Muscle layer of duodenum (tissue), 2 donors: ENCODE results near the gene SH3PXD2A.

ENCODE experiments used
- H3K27ac ChIP-seq: one replicate; pipeline ENCODE4 v1.7.0; 2013; ENCODE audit warnings: mild to moderate bottlenecking, low read length
- H3K27me3 ChIP-seq: one replicate; pipeline ENCODE4 v1.7.0; 2013; ENCODE audit warnings: low read depth, mild to moderate bottlenecking, control low read depth, low read length
- H3K36me3 ChIP-seq, 2 donors: one replicate each; pipeline ENCODE4 v1.7.0; 2013; ENCODE audit warnings: low read length in 2 of 2, control low read depth in 1 of 2, mild to moderate bottlenecking in 1 of 2; ENCODE audit not compliant: insufficient read depth in 2 of 2, control insufficient read depth in 1 of 2
- H3K4me1 ChIP-seq, 2 donors: one replicate each; pipeline ENCODE4 v1.7.0; 2013; ENCODE audit warnings: low read length in 2 of 2, mild to moderate bottlenecking in 2 of 2, control low read depth in 1 of 2, moderate library complexity in 1 of 2; ENCODE audit not compliant: insufficient read depth in 2 of 2, control insufficient read depth in 1 of 2
- H3K4me3 ChIP-seq, 2 donors: one replicate each; pipeline ENCODE4 v1.7.0; 2013; ENCODE audit warnings: low read length in 2 of 2, low read depth in 1 of 2, mild to moderate bottlenecking in 1 of 2
- H3K9me3 ChIP-seq, 2 donors: one replicate each; pipeline ENCODE4 v1.7.0; 2013; ENCODE audit warnings: low read length in 2 of 2, control low read depth in 1 of 2, mild to moderate bottlenecking in 1 of 2; ENCODE audit not compliant: control insufficient read depth in 1 of 2
- donor health status: healthy.

Gene SH3PXD2A

DNA sequence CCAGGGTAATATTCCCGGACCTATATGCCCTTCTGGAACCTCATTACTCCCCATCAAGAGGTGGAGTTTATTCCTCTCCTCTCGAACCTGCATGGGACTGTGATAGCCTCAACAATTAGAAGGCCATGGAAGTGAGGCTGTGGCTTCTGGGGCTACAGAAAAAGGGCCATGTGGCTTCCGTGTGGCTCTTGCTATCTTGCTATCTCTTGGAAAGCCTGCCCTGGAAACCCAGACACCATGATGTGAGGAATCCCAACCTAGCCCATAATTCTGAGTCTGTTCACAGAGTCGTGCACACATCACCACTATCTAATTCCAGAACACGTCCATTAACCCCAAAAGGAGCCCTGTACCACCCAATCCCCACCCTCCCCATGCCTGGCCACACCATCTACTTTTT lies 20.8 kb upstream of the SH3PXD2A start:
- Histone ChIP-seq H3K9me3 (no peaks in the 10 kb centered on the region), H3K27ac (no peak overlapping the region), H3K4me3 (no peak overlapping the region), H3K36me3 (peaks cover 24 to 30% of the 10 kb centered on the region in 2 donors), H3K27me3 (no peaks in the 10 kb centered on the region), H3K4me1 (no peaks in the 10 kb centered on the region)

GRCh38 chr10:103874730-103875129 lies 19.4 kb upstream of the SH3PXD2A start:
- no peaks in the 10 kb centered on the region for H3K27me3 ChIP-seq
- no peaks in the 10 kb centered on the region for H3K4me1 ChIP-seq
- peaks cover 11 to 17% of the 10 kb centered on the region in 2 donors for H3K36me3 ChIP-seq
- H3K27ac ChIP-seq: no peak overlapping the region
- H3K4me3 ChIP-seq: no peak overlapping the region
- H3K9me3 ChIP-seq: no peaks in the 10 kb centered on the region

- Histone ChIP-seq H3K27me3 (no peaks in the 10 kb centered on the region), H3K27ac (no peak overlapping the region), H3K4me1 (no peaks in the 10 kb centered on the region), H3K4me3 (no peak overlapping the region), H3K36me3 (no peaks in the 10 kb centered on the region), H3K9me3 (no peaks in the 10 kb centered on the region)
These were observed 17.0 kb upstream of the SH3PXD2A start for GRCh38 chr10:103872137-103872931.

DNA sequence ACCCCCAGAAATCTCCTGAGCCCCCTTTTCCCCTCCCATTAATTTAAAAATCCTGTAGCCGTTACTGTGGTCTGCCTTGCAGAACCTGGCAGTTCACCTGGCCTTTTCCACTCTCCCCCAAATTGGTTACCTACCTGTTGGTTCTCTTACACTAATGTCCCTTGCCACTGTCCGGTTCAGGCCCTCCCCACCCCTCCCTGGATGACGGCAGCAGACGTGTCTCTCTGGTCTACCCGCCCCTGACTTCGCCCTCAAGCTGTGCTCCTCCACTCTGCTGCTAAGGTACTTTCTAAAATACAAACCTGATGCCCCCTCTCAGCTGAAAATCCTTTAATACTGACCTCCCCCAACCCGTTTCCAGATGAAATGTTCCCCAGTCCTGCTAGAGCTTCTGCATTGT lies 15.6 kb upstream of the SH3PXD2A start:
- Histone ChIP-seq H3K4me1 (no peaks in the 10 kb centered on the region), H3K27ac (no peak overlapping the region), H3K4me3 (no peak overlapping the region), H3K36me3 (no peaks in the 10 kb centered on the region), H3K27me3 (no peaks in the 10 kb centered on the region), H3K9me3 (peaks cover 0 to 3% of the 10 kb centered on the region in 2 donors)

- H3K4me3 ChIP-seq: no peak overlapping the region
- H3K27ac ChIP-seq: no peak overlapping the region
- peaks cover 0 to 4% of the 10 kb centered on the region in 2 donors for H3K9me3 ChIP-seq
- no peaks in the 10 kb centered on the region for H3K36me3 ChIP-seq
- H3K4me1 ChIP-seq: no peaks in the 10 kb centered on the region
- no peaks in the 10 kb centered on the region for H3K27me3 ChIP-seq
These were observed 15.1 kb upstream of the SH3PXD2A start for GRCh38 chr10:103870516-103870915.

GRCh38 chr10:103869336-103869735 lies 14.0 kb upstream of the SH3PXD2A start:
- Histone ChIP-seq H3K4me1 (no peaks in the 10 kb centered on the region), H3K27me3 (no peaks in the 10 kb centered on the region), H3K36me3 (no peaks in the 10 kb centered on the region), H3K27ac (no peak overlapping the region), H3K9me3 (peaks cover 0 to 4% of the 10 kb centered on the region in 2 donors), H3K4me3 (no peak overlapping the region)

DNA sequence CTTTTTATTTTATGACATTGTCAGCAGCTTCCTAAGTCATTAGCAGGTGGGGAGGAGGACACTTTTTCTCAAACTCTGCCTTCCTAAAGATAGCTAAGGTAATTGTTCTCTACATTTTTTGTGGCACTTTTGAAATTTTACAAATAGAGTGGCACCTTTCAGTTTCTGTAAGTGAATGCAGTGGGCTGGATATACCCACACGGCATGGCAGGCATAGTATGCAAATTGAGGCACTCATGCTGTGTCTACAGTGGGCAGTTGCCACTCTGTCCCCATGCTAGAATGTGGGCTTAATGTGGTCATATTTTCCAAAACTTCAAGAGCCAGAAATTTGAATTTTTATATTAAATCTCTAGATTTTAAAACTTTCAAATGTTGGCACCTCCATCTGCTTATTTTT lies 12.8 kb upstream of the SH3PXD2A start:
- Histone ChIP-seq H3K9me3 (peaks cover 0 to 4% of the 10 kb centered on the region in 2 donors), H3K27ac (no peak overlapping the region), H3K36me3 (no peaks in the 10 kb centered on the region), H3K4me3 (no peak overlapping the region), H3K4me1 (no peaks in the 10 kb centered on the region), H3K27me3 (no peaks in the 10 kb centered on the region)

- no peaks in the 10 kb centered on the region for H3K27me3 ChIP-seq
- no peak overlapping the region for H3K27ac ChIP-seq
- peaks cover 0 to 4% of the 10 kb centered on the region in 2 donors for H3K9me3 ChIP-seq
- H3K36me3 ChIP-seq: no peaks in the 10 kb centered on the region
- H3K4me3 ChIP-seq: no peak overlapping the region
- no peaks in the 10 kb centered on the region for H3K4me1 ChIP-seq
These were observed 6.1 kb upstream of the SH3PXD2A start for GRCh38 chr10:103861505-103861904.

GRCh38 chr10:103859161-103860086 lies 4.0 kb upstream of the SH3PXD2A start:
- H3K27me3 ChIP-seq: no peaks in the 10 kb centered on the region
- no peaks in the 10 kb centered on the region for H3K9me3 ChIP-seq
- H3K4me1 ChIP-seq: no peaks in the 10 kb centered on the region
- no peak overlapping the region for H3K27ac ChIP-seq
- H3K4me3 ChIP-seq: no peak overlapping the region
- H3K36me3 ChIP-seq: no peaks in the 10 kb centered on the region

DNA sequence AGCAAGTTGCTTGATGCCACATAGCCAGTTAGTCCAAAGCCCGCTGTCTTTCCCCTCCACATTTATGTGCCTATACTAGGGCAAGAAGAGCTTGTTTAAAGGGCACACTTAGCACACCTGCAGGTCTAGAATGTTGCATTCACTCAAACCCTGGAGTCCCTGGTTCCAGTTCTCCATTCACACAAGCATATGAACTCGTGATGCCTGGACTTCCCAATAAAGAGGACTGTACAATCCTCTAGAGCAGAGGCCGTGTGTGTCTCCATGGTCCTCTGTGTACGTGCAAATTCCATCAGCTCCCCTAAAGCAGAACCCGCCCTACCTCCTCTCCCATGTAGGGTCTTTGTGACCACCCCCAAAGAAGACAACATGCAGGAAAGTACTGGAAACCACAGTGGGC lies 3.0 kb upstream of the SH3PXD2A start:
- no peaks in the 10 kb centered on the region for H3K9me3 ChIP-seq
- H3K27ac ChIP-seq: no peak overlapping the region
- peaks cover 4 to 8% of the 10 kb centered on the region in 2 donors for H3K4me1 ChIP-seq
- H3K4me3 ChIP-seq: no peak overlapping the region
- no peaks in the 10 kb centered on the region for H3K27me3 ChIP-seq
- H3K36me3 ChIP-seq: no peaks in the 10 kb centered on the region

GRCh38 chr10:103856797-103857170 lies 1.4 kb upstream of the SH3PXD2A start:
- Histone ChIP-seq H3K4me1 (peaks cover 8 to 23% of the 10 kb centered on the region in 2 donors), H3K27ac (no peak overlapping the region), H3K36me3 (no peaks in the 10 kb centered on the region), H3K4me3 (no peak overlapping the region), H3K27me3 (no peaks in the 10 kb centered on the region), H3K9me3 (no peaks in the 10 kb centered on the region)
